Dedifferentiated amniotic fluid mesenchymal stem cell (primary cell): Measurements from ENCODE around the gene SYNGR3.

Source experiments
- DNase-seq: peaks from one replicate; pipeline ENCODE4 v3.0.0-alpha.2; 2016; ENCODE audit errors: extremely low spot score

SYNGR3 gene

GRCh38 chr16:2042171-2042985 lies 52.6 kb downstream of the SYNGR3 start:
- DNase-seq, result no peak

DNA sequence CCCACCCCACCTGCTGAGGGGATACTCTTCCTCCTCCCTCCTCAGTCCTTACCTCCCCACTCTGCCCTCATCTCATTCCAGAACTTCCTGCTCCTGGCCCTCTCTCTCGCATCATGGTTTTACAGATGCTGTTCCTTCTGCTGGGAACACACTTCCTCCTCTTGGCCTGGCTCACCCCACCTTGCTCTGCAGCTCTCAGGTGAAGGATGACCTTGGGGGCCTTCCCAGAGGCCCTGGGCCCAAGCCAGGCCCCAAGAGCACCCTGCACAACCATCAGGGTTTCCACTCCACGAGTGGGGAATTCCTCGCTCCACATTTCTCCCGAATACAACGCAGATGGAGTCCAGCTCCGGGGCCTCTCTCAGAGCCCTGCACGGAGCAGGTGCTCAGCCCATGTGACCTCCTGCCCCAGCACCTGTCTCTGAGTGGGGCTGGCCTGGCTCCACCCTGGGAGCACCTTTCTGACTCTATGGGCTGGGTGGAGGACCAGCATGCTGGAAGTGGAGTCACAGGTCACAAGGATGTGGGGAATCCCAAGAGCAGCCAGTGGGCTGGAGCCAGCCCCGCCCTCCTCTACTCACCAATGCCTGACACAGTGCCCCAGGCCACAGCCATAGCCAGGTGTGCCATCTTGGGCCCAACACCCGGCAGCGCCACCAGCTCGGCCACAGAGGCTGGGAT lies 53.4 kb downstream of the SYNGR3 start:
- DNase-seq, result no peak
